ENCODE measurements around the gene ADGRG4.

The ADGRG4 gene

GRCh38 chrX:136452614-136453013, 151.9 kb downstream of the ADGRG4 start:
- Histone ChIP-seq H3K27me3 (ENCODE audit: control insufficient read depth in 1 of 2, insufficient read depth in 2 of 2, low read length in 2 of 2) (no peaks in the 10 kb centered on the region), H3K9me3 (ENCODE audit: control insufficient read depth in 1 of 2, low read length in 2 of 2) (no peaks in the 10 kb centered on the region), H3K36me3 (ENCODE audit: control insufficient read depth in 1 of 2, insufficient read depth in 2 of 2, low read length in 2 of 2) (no peaks in the 10 kb centered on the region), H3K9ac (ENCODE audit: low read depth in 1 of 2, low read length in 2 of 2) (no peak overlapping the region), H3K27ac (ENCODE audit: low read depth, low read length) (no peak overlapping the region), H3K4me1 (ENCODE audit: control insufficient read depth in 1 of 2, insufficient read depth in 2 of 2, low read length in 2 of 2) (no peaks in the 10 kb centered on the region), H3K4me3 (ENCODE audit: low read depth in 1 of 2, low read length in 2 of 2) (no peak overlapping the region)

- Histone ChIP-seq H3K27ac (ENCODE audit: low read depth, low read length) (no peak overlapping the region), H3K9me3 (ENCODE audit: control insufficient read depth in 1 of 2, low read length in 2 of 2) (no peaks in the 10 kb centered on the region), H3K4me3 (ENCODE audit: low read depth in 1 of 2, low read length in 2 of 2) (no peak overlapping the region), H3K27me3 (ENCODE audit: control insufficient read depth in 1 of 2, insufficient read depth in 2 of 2, low read length in 2 of 2) (no peaks in the 10 kb centered on the region), H3K4me1 (ENCODE audit: control insufficient read depth in 1 of 2, insufficient read depth in 2 of 2, low read length in 2 of 2) (no peaks in the 10 kb centered on the region), H3K9ac (ENCODE audit: low read depth in 1 of 2, low read length in 2 of 2) (no peak overlapping the region), H3K36me3 (ENCODE audit: control insufficient read depth in 1 of 2, insufficient read depth in 2 of 2, low read length in 2 of 2) (no peaks in the 10 kb centered on the region)
Measured at GRCh38 chrX:136453114-136453513, 152.4 kb downstream of the ADGRG4 start.

GRCh38 chrX:136453771-136454170, 153.0 kb downstream of the ADGRG4 start:
- Histone ChIP-seq H3K4me3 (ENCODE audit: low read depth in 1 of 2, low read length in 2 of 2) (no peak overlapping the region), H3K27ac (ENCODE audit: low read depth, low read length) (no peak overlapping the region), H3K36me3 (ENCODE audit: control insufficient read depth in 1 of 2, insufficient read depth in 2 of 2, low read length in 2 of 2) (no peaks in the 10 kb centered on the region), H3K9ac (ENCODE audit: low read depth in 1 of 2, low read length in 2 of 2) (no peak overlapping the region), H3K27me3 (ENCODE audit: control insufficient read depth in 1 of 2, insufficient read depth in 2 of 2, low read length in 2 of 2) (no peaks in the 10 kb centered on the region), H3K4me1 (ENCODE audit: control insufficient read depth in 1 of 2, insufficient read depth in 2 of 2, low read length in 2 of 2) (no peaks in the 10 kb centered on the region), H3K9me3 (ENCODE audit: control insufficient read depth in 1 of 2, low read length in 2 of 2) (no peaks in the 10 kb centered on the region)

- no peaks in the 10 kb centered on the region for H3K36me3 ChIP-seq (ENCODE audit: control insufficient read depth in 1 of 2, insufficient read depth in 2 of 2, low read length in 2 of 2)
- H3K4me1 ChIP-seq (ENCODE audit: control insufficient read depth in 1 of 2, insufficient read depth in 2 of 2, low read length in 2 of 2): no peaks in the 10 kb centered on the region
- H3K9me3 ChIP-seq (ENCODE audit: control insufficient read depth in 1 of 2, low read length in 2 of 2): no peaks in the 10 kb centered on the region
- no peak overlapping the region for H3K4me3 ChIP-seq (ENCODE audit: low read depth in 1 of 2, low read length in 2 of 2)
- no peaks in the 10 kb centered on the region for H3K27me3 ChIP-seq (ENCODE audit: control insufficient read depth in 1 of 2, insufficient read depth in 2 of 2, low read length in 2 of 2)
- H3K9ac ChIP-seq (ENCODE audit: low read depth in 1 of 2, low read length in 2 of 2): no peak overlapping the region
- no peak overlapping the region for H3K27ac ChIP-seq (ENCODE audit: low read depth, low read length)
Measured at GRCh38 chrX:136456133-136456532, 155.4 kb downstream of the ADGRG4 start.

DNA sequence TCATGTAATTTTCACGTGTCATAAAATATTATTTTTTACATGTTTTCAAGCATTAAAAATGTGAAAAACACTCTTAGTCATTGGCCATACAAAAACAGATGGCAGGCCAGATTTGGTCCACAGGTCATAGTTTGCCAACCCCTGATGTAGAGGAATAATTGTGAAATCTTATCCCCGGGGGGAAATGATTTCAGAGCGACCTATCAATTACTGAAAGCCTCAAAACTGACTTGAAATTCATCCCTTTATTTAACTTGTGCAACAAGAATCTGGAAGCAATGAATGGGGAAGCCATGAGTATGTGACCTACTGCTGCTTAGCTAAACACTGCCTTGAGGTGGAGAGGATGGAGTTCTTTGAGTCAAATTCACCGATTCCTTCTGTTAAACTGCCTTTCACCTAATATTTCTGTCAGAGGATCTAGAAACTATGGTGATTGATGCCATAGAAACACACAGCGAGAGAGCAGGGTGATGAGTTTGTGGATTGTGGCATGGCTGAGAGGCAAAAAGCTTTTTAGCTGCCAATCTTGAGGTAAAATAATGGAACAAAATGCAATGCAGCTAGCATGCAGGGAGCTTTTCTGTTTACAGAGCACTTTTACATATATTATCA, 156.6 kb downstream of the ADGRG4 start:
- H3K4me3 ChIP-seq (ENCODE audit: low read depth in 1 of 2, low read length in 2 of 2): no peak overlapping the region
- H3K27ac ChIP-seq (ENCODE audit: low read depth, low read length): no peak overlapping the region
- no peaks in the 10 kb centered on the region for H3K27me3 ChIP-seq (ENCODE audit: control insufficient read depth in 1 of 2, insufficient read depth in 2 of 2, low read length in 2 of 2)

GRCh38 chrX:136464589-136464988, 163.8 kb downstream of the ADGRG4 start:
- H3K4me3 ChIP-seq (ENCODE audit: low read depth in 1 of 2, low read length in 2 of 2): no peak overlapping the region
- H3K36me3 ChIP-seq (ENCODE audit: control insufficient read depth in 1 of 2, insufficient read depth in 2 of 2, low read length in 2 of 2): no peaks in the 10 kb centered on the region

More for the DNA sequence above, 156.6 kb downstream of the ADGRG4 start:
- no peaks in the 10 kb centered on the region for H3K9me3 ChIP-seq (ENCODE audit: control insufficient read depth in 1 of 2, low read length in 2 of 2)
- H3K9ac ChIP-seq (ENCODE audit: low read depth in 1 of 2, low read length in 2 of 2): no peak overlapping the region
- no peaks in the 10 kb centered on the region for H3K4me1 ChIP-seq (ENCODE audit: control insufficient read depth in 1 of 2, insufficient read depth in 2 of 2, low read length in 2 of 2)
- H3K36me3 ChIP-seq (ENCODE audit: control insufficient read depth in 1 of 2, insufficient read depth in 2 of 2, low read length in 2 of 2): no peaks in the 10 kb centered on the region

More at GRCh38 chrX:136464589-136464988, 163.8 kb downstream of the ADGRG4 start:
- Histone ChIP-seq H3K4me1 (ENCODE audit: control insufficient read depth in 1 of 2, insufficient read depth in 2 of 2, low read length in 2 of 2) (no peaks in the 10 kb centered on the region), H3K9me3 (ENCODE audit: control insufficient read depth in 1 of 2, low read length in 2 of 2) (no peaks in the 10 kb centered on the region), H3K27ac (ENCODE audit: low read depth, low read length) (no peak overlapping the region), H3K9ac (ENCODE audit: low read depth in 1 of 2, low read length in 2 of 2) (no peak overlapping the region), H3K27me3 (ENCODE audit: control insufficient read depth in 1 of 2, insufficient read depth in 2 of 2, low read length in 2 of 2) (no peaks in the 10 kb centered on the region)

Data from duodenal mucosa (tissue), 2 donors.